ENCODE measurements around the gene CEACAM21. TPM values are rescaled to one million over a fixed set of nuclear protein-coding genes. Genes with fewer than 3 reads are reported as not detected.

Gene CEACAM21
- total RNA-seq, 4 donors from 2014 or later: 4.3 TPM; not detected in 3

DNA sequence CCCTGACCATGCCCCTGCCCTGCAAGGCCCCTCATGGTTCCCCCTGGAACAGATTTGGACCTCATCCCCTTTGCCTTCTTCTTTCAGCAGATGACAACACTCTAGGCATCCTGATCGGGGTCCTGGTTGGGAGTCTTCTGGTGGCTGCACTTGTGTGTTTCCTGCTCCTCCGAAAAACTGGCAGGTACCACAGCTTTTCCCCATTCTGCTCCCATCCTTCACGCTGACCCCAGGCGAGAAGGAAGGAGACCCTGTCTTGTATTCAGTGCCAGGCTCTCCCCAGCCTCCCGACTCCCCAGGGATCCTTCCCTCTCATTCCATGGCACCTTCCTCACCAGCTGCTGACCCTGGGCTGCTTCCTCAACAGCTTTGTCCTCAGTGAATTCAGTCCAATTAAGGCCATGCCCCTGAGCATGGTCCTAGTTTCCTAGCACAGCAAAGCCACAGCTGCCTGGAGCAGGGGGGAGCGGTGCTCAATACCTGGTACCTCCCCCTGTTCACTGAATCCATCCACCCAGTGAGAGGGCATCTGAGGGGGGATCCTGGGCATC is 8.4 kb downstream of the CEACAM21 start:
- no peak for ATAC-seq
- Histone ChIP-seq H3K4me3 (no peak overlapping the region), H3K9me3 (peaks cover 0 to 26% (median 0%) of the 10 kb centered on the region in 3 donors), H3K36me3 (no peaks in the 10 kb centered on the region), H3K27ac (no peak overlapping the region), H3K27me3 (peaks cover 62% of the 10 kb centered on the region), H3K4me1 (no peaks in the 10 kb centered on the region)
- TF ChIP-seq, protein P1, sequence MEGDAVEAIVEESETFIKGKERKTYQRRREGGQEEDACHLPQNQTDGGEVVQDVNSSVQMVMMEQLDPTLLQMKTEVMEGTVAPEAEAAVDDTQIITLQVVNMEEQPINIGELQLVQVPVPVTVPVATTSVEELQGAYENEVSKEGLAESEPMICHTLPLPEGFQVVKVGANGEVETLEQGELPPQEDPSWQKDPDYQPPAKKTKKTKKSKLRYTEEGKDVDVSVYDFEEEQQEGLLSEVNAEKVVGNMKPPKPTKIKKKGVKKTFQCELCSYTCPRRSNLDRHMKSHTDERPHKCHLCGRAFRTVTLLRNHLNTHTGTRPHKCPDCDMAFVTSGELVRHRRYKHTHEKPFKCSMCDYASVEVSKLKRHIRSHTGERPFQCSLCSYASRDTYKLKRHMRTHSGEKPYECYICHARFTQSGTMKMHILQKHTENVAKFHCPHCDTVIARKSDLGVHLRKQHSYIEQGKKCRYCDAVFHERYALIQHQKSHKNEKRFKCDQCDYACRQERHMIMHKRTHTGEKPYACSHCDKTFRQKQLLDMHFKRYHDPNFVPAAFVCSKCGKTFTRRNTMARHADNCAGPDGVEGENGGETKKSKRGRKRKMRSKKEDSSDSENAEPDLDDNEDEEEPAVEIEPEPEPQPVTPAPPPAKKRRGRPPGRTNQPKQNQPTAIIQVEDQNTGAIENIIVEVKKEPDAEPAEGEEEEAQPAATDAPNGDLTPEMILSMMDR (IDR thresholded peaks at IDR 0.05): no peak
- no peak for TF ChIP-seq POLR2A (IDR thresholded peaks at IDR 0.05)
- TF ChIP-seq POLR2AphosphoS5 (IDR thresholded peaks at IDR 0.05): no peak
- no peak for TF ChIP-seq EP300 (IDR thresholded peaks at IDR 0.05)
- 54% methylated on average over 3 of the region's 6 CpGs for WGBS, 2 donors (ENCODE audit: low coverage in 1 of 2)

DNA sequence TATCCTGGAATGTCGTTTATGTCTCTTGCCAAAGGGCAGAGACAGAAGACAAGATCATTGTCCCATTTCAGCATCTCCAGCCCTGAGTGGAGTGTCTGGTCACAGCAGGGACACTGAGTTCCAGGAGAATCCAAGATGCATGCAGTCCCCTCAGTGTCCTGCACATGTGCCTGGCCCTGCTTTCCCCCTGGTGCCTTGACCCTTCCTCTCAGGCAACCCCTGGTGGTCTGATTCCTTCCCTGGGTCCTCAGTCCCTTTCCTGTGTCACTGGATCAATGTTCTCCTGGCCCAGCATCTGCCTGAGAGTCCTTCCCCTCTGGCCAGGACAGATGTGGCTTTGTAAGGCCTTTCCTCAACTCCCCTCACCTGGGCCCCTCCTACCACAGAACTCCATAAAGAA is 9.0 kb downstream of the CEACAM21 start:
- no peak overlapping the region for H3K4me3 ChIP-seq
- H3K4me1 ChIP-seq: no peaks in the 10 kb centered on the region
- no CpG with 5 or more reads among the region's 1 CpG for WGBS, 2 donors (ENCODE audit: low coverage in 1 of 2)
- TF ChIP-seq EP300 (IDR thresholded peaks at IDR 0.05) (no peak), POLR2A (IDR thresholded peaks at IDR 0.05) (no peak), POLR2AphosphoS5 (IDR thresholded peaks at IDR 0.05) (no peak)
- TF ChIP-seq, protein P1 (IDR thresholded peaks at IDR 0.05): no peak
- H3K36me3 ChIP-seq: no peaks in the 10 kb centered on the region
- H3K27ac ChIP-seq: no peak overlapping the region
- peaks cover 0 to 26% (median 0%) of the 10 kb centered on the region in 3 donors for H3K9me3 ChIP-seq
- ATAC-seq: no peak
- H3K27me3 ChIP-seq: peaks cover 65% of the 10 kb centered on the region

DNA sequence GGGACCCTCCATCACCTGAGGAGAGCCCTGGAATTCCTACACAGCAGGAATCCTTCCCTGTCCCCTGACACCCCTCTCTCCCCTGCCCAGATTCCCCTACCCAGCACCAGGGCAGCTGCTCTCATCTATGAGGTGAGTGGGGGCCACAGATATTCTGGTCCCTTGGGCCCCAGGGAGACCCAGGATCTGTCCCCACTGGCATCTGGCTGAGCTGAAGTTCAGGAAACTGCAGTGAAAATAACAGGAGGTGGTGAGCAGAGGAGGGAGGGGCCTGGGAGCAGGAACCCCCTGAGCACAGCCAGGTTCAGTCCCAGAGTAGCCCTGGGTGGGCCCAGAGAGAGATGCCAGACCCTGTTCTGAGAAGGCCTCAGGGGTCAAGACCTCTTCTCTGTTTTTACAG is 10.1 kb downstream of the CEACAM21 start:
- H3K4me1 ChIP-seq: no peaks in the 10 kb centered on the region
- H3K4me3 ChIP-seq: no peak overlapping the region

DNA sequence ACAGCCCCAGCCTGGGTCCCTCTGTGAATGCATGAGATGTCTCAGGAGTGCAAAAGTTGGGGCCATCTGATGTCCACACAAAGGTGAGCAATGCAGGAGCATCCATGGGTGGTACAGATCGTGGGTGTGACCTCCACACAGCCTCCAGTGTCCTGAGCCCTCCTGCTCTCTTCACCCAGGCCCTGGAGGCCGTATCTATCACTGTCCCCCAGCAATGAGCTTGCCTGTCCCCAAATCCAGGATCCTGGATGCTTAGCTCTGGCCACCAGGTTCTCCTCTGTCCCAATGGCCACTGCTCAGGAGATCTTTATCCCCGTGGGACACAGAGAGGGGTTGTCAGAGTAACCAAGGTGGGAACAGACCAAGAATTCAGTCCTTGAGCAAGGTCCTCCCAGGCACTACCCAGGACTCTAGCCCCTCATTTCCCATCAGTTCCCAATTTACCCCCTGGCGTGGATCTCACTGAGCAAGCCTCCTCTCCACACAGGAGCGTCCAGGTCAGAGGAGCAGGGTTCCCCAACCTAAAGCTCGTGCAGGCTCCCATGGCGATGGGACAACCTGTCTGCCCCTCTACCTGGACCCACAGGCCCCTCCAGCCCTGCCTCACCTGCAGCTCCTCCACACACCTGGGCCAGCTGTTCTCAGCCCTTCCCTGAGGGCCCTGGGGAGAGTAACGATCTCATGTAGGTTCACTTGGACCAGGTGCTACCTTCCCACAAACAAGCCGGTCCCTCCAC is 11.3 kb downstream of the CEACAM21 start:
- WGBS, 2 donors (ENCODE audit: low coverage in 1 of 2): 20% methylated on average over 2 of the region's 9 CpGs; no CpG with 5 or more reads in 1 of the 2 donors
- TF ChIP-seq EP300 (IDR thresholded peaks at IDR 0.05) (no peak), POLR2AphosphoS5 (IDR thresholded peaks at IDR 0.05) (no peak), POLR2A (IDR thresholded peaks at IDR 0.05) (no peak)
- TF ChIP-seq, protein P1 (IDR thresholded peaks at IDR 0.05): no peak
- Histone ChIP-seq H3K36me3 (no peaks in the 10 kb centered on the region), H3K27ac (no peak overlapping the region), H3K9me3 (peaks cover 0 to 13% (median 0%) of the 10 kb centered on the region in 3 donors), H3K4me1 (no peaks in the 10 kb centered on the region), H3K27me3 (peaks cover 65% of the 10 kb centered on the region), H3K4me3 (no peak overlapping the region)
- ATAC-seq: no peak

More for the DNA sequence above, 10.1 kb downstream of the CEACAM21 start:
- ATAC-seq: no peak
- no peak overlapping the region for H3K27ac ChIP-seq
- H3K36me3 ChIP-seq: no peaks in the 10 kb centered on the region
- peaks cover 0 to 19% (median 0%) of the 10 kb centered on the region in 3 donors for H3K9me3 ChIP-seq
- TF ChIP-seq, protein P1 (IDR thresholded peaks at IDR 0.05): no peak
- no peak for TF ChIP-seq POLR2A (IDR thresholded peaks at IDR 0.05)
- TF ChIP-seq EP300 (IDR thresholded peaks at IDR 0.05): no peak
- TF ChIP-seq POLR2AphosphoS5 (IDR thresholded peaks at IDR 0.05): no peak
- H3K27me3 ChIP-seq: peaks cover 62% of the 10 kb centered on the region

DNA sequence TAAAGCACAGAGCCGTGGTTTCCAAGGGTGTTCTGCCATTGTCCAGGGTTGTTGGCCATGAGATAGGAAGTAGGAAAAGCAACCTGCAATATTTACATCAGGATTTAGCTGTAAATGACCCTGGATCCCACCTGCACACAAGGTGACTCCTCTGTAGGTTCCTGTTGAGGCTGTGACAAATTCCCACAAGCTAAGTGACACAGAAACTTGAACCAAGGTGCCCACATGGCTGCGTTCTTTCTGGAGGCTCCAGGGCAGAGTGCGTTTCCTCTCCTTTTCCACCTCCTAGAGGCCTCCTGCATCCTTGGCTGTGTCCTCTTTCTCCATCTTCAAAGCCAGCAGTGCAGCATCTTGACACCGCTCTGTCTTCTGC is 11.9 kb downstream of the CEACAM21 start:
- H3K4me1 ChIP-seq: no peaks in the 10 kb centered on the region
- H3K27me3 ChIP-seq: peaks cover 69% of the 10 kb centered on the region
- H3K4me3 ChIP-seq: no peak overlapping the region
- no peak for ATAC-seq
- no peak overlapping the region for H3K27ac ChIP-seq
- H3K9me3 ChIP-seq: peaks cover 0 to 13% (median 0%) of the 10 kb centered on the region in 3 donors
- H3K36me3 ChIP-seq: no peaks in the 10 kb centered on the region
- TF ChIP-seq POLR2AphosphoS5 (IDR thresholded peaks at IDR 0.05): no peak
- no peak for TF ChIP-seq EP300 (IDR thresholded peaks at IDR 0.05)
- TF ChIP-seq, protein P1 (IDR thresholded peaks at IDR 0.05): no peak
- TF ChIP-seq POLR2A (IDR thresholded peaks at IDR 0.05): no peak
- WGBS, 2 donors (ENCODE audit: low coverage in 1 of 2): 70 to 81% methylated on average over 3 of the region's 4 CpGs

Data from gastroesophageal sphincter (tissue), 4 donors.